Activated CD4-positive, alpha-beta T cell treated with anti-CD3 and anti-CD28 coated beads, Interleukin-2, amount 10 ng/mL, durations not matched to agents 7 days and 5 days (primary cell): ENCODE measurements around the gene ADAMTS4. TPM values are rescaled to one million over a fixed set of nuclear protein-coding genes. Genes with fewer than 3 reads are reported as not detected.

Source experiments
- CTCF ChIA-PET: fragments of 350-600 bp; sonication (Branson Sonifier 250); formaldehyde crosslinking; loops from one replicate; lab custom pipeline; 2021; ENCODE audit warnings: antibody characterized with exemption; lab: Charles Lee
- POLR2A ChIA-PET: fragments of 350-600 bp; sonication (Branson Sonifier 250); formaldehyde crosslinking; loops from one replicate; lab custom pipeline; 2021; ENCODE audit warnings: antibody characterized with exemption; lab: Charles Lee
- DNase-seq: peaks from one replicate; pipeline ENCODE4 v3.0.0-alpha.2; 2020
- H3K27ac Mint-ChIP-seq: one replicate; pipeline ENCODE4 v1.8.0; 2021; ENCODE audit warnings: mild to moderate bottlenecking, moderate library complexity, mixed read lengths
- H3K27me3 Mint-ChIP-seq: one replicate; pipeline ENCODE4 v1.8.0; 2021; ENCODE audit warnings: mixed read lengths
- H3K36me3 Mint-ChIP-seq: one replicate; pipeline ENCODE4 v1.8.0; 2021; ENCODE audit warnings: low read depth, mixed read lengths
- H3K4me1 Mint-ChIP-seq: one replicate; pipeline ENCODE4 v1.8.0; 2021; ENCODE audit warnings: mixed read lengths
- H3K4me3 Mint-ChIP-seq: one replicate; pipeline ENCODE4 v1.8.0; 2021; ENCODE audit warnings: mild to moderate bottlenecking, moderate library complexity, mixed read lengths
- H3K9me3 Mint-ChIP-seq: one replicate; pipeline ENCODE4 v1.8.0; 2021; ENCODE audit warnings: mixed read lengths
- total RNA-seq, 2 experiments: library from RNA; stranded (reverse); gene quantifications; one replicate each; pipeline ENCODE4 v1.2.3, GENCODE V29; 2021

Gene ADAMTS4
- total RNA-seq, 2 experiments from 2014 or later, result 0.31 to 1.3 TPM

- H3K4me3 Mint-ChIP-seq, result peak overlapping the region; percentile 96
- POLR2A ChIA-PET, result no interaction called here
- no peak for DNase-seq
- H3K9me3 Mint-ChIP-seq, result no peaks in the 10 kb centered on the region
- H3K27ac Mint-ChIP-seq, result peak overlapping the region; percentile 99
- H3K27me3 Mint-ChIP-seq, result no peaks in the 10 kb centered on the region
- peaks cover 62% of the 10 kb centered on the region for H3K4me1 Mint-ChIP-seq
- peaks cover 48% of the 10 kb centered on the region for H3K36me3 Mint-ChIP-seq
- CTCF ChIA-PET, result interaction anchor here (1.4 to 3.2 kb wide), 7 partner anchors 8 to 206 kb away, joined by 3 to 23 read pairs (median 5); partner anchors contain the start of genes PPOX and UFC1
Observed at GRCh38 chr1:161175771-161176453, 22.9 kb downstream of the ADAMTS4 start.

- peak overlapping the region; percentile 6 for H3K4me3 Mint-ChIP-seq
- H3K4me1 Mint-ChIP-seq, result peaks cover 53% of the 10 kb centered on the region
- no peak overlapping the region for H3K27ac Mint-ChIP-seq
- CTCF ChIA-PET, result interaction anchor here (3.2 kb wide), 1 partner anchor 9 kb away, joined by 23 read pairs; the partner anchor contains the start of gene PPOX
- peaks cover 51% of the 10 kb centered on the region for H3K36me3 Mint-ChIP-seq
- no peaks in the 10 kb centered on the region for H3K9me3 Mint-ChIP-seq
- POLR2A ChIA-PET, result no interaction called here
- H3K27me3 Mint-ChIP-seq, result no peaks in the 10 kb centered on the region
- no peak for DNase-seq
Observed at GRCh38 chr1:161174911-161175310, 23.9 kb downstream of the ADAMTS4 start.

GRCh38 chr1:161173711-161174110, 25.1 kb downstream of the ADAMTS4 start:
- DNase-seq, result no peak
- Mint-ChIP-seq H3K4me1 (peaks cover 47% of the 10 kb centered on the region), H3K4me3 (no peak overlapping the region), H3K9me3 (no peaks in the 10 kb centered on the region), H3K36me3 (peaks cover 50% of the 10 kb centered on the region), H3K27ac (no peak overlapping the region), H3K27me3 (no peaks in the 10 kb centered on the region)
- CTCF ChIA-PET, result no interaction called here
- POLR2A ChIA-PET, result no interaction called here

GRCh38 chr1:161172776-161173376, 26.0 kb downstream of the ADAMTS4 start:
- H3K9me3 Mint-ChIP-seq, result no peaks in the 10 kb centered on the region
- no peak overlapping the region for H3K4me3 Mint-ChIP-seq
- ChIA-PET CTCF (no interaction called here), POLR2A (no interaction called here)
- no peak for DNase-seq
- no peaks in the 10 kb centered on the region for H3K27me3 Mint-ChIP-seq
- peaks cover 50% of the 10 kb centered on the region for H3K36me3 Mint-ChIP-seq
- H3K4me1 Mint-ChIP-seq, result peaks cover 47% of the 10 kb centered on the region
- no peak overlapping the region for H3K27ac Mint-ChIP-seq

- Mint-ChIP-seq H3K4me3 (no peak overlapping the region), H3K36me3 (peaks cover 50% of the 10 kb centered on the region), H3K27me3 (no peaks in the 10 kb centered on the region), H3K27ac (no peak overlapping the region), H3K4me1 (peaks cover 44% of the 10 kb centered on the region), H3K9me3 (no peaks in the 10 kb centered on the region)
- POLR2A ChIA-PET, result no interaction called here
- CTCF ChIA-PET, result no interaction called here
- no peak for DNase-seq
Observed at GRCh38 chr1:161172349-161172748, 26.5 kb downstream of the ADAMTS4 start.

- Mint-ChIP-seq H3K4me1 (peaks cover 45% of the 10 kb centered on the region), H3K27ac (no peak overlapping the region), H3K27me3 (no peaks in the 10 kb centered on the region), H3K9me3 (no peaks in the 10 kb centered on the region), H3K36me3 (peaks cover 50% of the 10 kb centered on the region), H3K4me3 (no peak overlapping the region)
- ChIA-PET POLR2A (no interaction called here), CTCF (interaction anchor here (2.3 kb wide), 1 partner anchor 10 kb away, joined by 14 read pairs; no protein-coding TSS in a partner anchor)
- DNase-seq, result no peak
Observed at GRCh38 chr1:161171696-161172095, 27.2 kb downstream of the ADAMTS4 start.

GRCh38 chr1:161171191-161171590, 27.7 kb downstream of the ADAMTS4 start:
- no peaks in the 10 kb centered on the region for H3K9me3 Mint-ChIP-seq
- no peak overlapping the region for H3K4me3 Mint-ChIP-seq
- H3K27me3 Mint-ChIP-seq, result no peaks in the 10 kb centered on the region
- ChIA-PET POLR2A (no interaction called here), CTCF (interaction anchor here (0.5 to 2.3 kb wide), 3 partner anchors 8 to 283 kb away, joined by 3 to 14 read pairs (median 3); no protein-coding TSS in a partner anchor)
- peaks cover 47% of the 10 kb centered on the region for H3K36me3 Mint-ChIP-seq
- DNase-seq, result no peak
- H3K4me1 Mint-ChIP-seq, result peaks cover 40% of the 10 kb centered on the region
- peak overlapping the region; percentile 57 for H3K27ac Mint-ChIP-seq

GRCh38 chr1:161168906-161169305, 29.9 kb downstream of the ADAMTS4 start:
- CTCF ChIA-PET, result interaction anchor here (1.0 to 4.7 kb wide), 5 partner anchors 8 to 57 kb away, joined by 3 to 30 read pairs (median 5); partner anchors contain the start of genes B4GALT3 and TOMM40L
- no peak overlapping the region for H3K27ac Mint-ChIP-seq
- H3K4me3 Mint-ChIP-seq, result no peak overlapping the region

GRCh38 chr1:161166669-161167548, 31.9 kb downstream of the ADAMTS4 start:
- Mint-ChIP-seq H3K36me3 (peaks cover 30% of the 10 kb centered on the region), H3K4me3 (peak overlapping the region; percentile 85), H3K27me3 (no peaks in the 10 kb centered on the region), H3K4me1 (peaks cover 42% of the 10 kb centered on the region), H3K9me3 (no peaks in the 10 kb centered on the region), H3K27ac (peak overlapping the region; percentile 97)
- ChIA-PET POLR2A (interaction anchor here (0.5 to 1.3 kb wide), 2 partner anchors 16 to 147 kb away, joined by 3 to 6 read pairs; no protein-coding TSS in a partner anchor), CTCF (interaction anchor here (0.6 to 4.7 kb wide), 22 partner anchors 9 to 233 kb away, joined by 3 to 30 read pairs (median 6); partner anchors contain the start of genes B4GALT3, DEDD, KLHDC9 and NDUFS2)
- no peak for DNase-seq

More at GRCh38 chr1:161168906-161169305, 29.9 kb downstream of the ADAMTS4 start:
- H3K4me1 Mint-ChIP-seq, result peaks cover 39% of the 10 kb centered on the region
- H3K27me3 Mint-ChIP-seq, result no peaks in the 10 kb centered on the region
- POLR2A ChIA-PET, result no interaction called here
- peaks cover 33% of the 10 kb centered on the region for H3K36me3 Mint-ChIP-seq
- DNase-seq, result no peak
- no peaks in the 10 kb centered on the region for H3K9me3 Mint-ChIP-seq

GRCh38 chr1:161165742-161166668, 32.8 kb downstream of the ADAMTS4 start, which contains the start of gene PPOX:
Gene PPOX, plus strand, starts transcription at chr1:161166426. Its CDS starts 422 bp downstream, at chr1:161166848.
- Mint-ChIP-seq H3K4me3 (peak within 1 kb of the TSS; percentile 85), H3K27ac (peak within 1 kb of the TSS; percentile 97), H3K36me3 (peaks cover 31% of the 10 kb centered on the region), H3K9me3 (no peaks in the 10 kb centered on the region), H3K27me3 (no peaks in the 10 kb centered on the region), H3K4me1 (peaks cover 50% of the 10 kb centered on the region)
- peak; percentile 98 for DNase-seq
- ChIA-PET POLR2A (interaction anchor here (0.8 to 1.3 kb wide), 2 partner anchors 16 to 60 kb away, joined by 4 to 6 read pairs; partner anchors contain the start of gene TOMM40L), CTCF (interaction anchor here (0.5 to 4.7 kb wide), 30 partner anchors 9 to 234 kb away, joined by 3 to 30 read pairs (median 4); partner anchors contain the start of genes ARHGAP30, B4GALT3, DEDD and FCER1G)

- CTCF ChIA-PET, result interaction anchor here (0.6 to 4.7 kb wide), 22 partner anchors 8 to 217 kb away, joined by 3 to 30 read pairs (median 5); partner anchors contain the start of genes ARHGAP30, B4GALT3, DEDD and FCER1G
- peaks cover 27% of the 10 kb centered on the region for H3K36me3 Mint-ChIP-seq
- DNase-seq, result no peak
- H3K4me1 Mint-ChIP-seq, result peaks cover 59% of the 10 kb centered on the region
- H3K27me3 Mint-ChIP-seq, result no peaks in the 10 kb centered on the region
- H3K4me3 Mint-ChIP-seq, result peak overlapping the region; percentile 39
- H3K27ac Mint-ChIP-seq, result peak overlapping the region; percentile 97
- POLR2A ChIA-PET, result no interaction called here
- no peaks in the 10 kb centered on the region for H3K9me3 Mint-ChIP-seq
Observed at GRCh38 chr1:161164901-161165610, 33.8 kb downstream of the ADAMTS4 start.
